ENCODE measurements around the gene DEDD2.
"Not testable (repeated sequence)": the region's sequence is repeated elsewhere in the genome, so short reads cannot be mapped to it uniquely, and the experiment has no call there.

Gene DEDD2, protein sequence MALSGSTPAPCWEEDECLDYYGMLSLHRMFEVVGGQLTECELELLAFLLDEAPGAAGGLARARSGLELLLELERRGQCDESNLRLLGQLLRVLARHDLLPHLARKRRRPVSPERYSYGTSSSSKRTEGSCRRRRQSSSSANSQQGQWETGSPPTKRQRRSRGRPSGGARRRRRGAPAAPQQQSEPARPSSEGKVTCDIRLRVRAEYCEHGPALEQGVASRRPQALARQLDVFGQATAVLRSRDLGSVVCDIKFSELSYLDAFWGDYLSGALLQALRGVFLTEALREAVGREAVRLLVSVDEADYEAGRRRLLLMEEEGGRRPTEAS

DNA sequence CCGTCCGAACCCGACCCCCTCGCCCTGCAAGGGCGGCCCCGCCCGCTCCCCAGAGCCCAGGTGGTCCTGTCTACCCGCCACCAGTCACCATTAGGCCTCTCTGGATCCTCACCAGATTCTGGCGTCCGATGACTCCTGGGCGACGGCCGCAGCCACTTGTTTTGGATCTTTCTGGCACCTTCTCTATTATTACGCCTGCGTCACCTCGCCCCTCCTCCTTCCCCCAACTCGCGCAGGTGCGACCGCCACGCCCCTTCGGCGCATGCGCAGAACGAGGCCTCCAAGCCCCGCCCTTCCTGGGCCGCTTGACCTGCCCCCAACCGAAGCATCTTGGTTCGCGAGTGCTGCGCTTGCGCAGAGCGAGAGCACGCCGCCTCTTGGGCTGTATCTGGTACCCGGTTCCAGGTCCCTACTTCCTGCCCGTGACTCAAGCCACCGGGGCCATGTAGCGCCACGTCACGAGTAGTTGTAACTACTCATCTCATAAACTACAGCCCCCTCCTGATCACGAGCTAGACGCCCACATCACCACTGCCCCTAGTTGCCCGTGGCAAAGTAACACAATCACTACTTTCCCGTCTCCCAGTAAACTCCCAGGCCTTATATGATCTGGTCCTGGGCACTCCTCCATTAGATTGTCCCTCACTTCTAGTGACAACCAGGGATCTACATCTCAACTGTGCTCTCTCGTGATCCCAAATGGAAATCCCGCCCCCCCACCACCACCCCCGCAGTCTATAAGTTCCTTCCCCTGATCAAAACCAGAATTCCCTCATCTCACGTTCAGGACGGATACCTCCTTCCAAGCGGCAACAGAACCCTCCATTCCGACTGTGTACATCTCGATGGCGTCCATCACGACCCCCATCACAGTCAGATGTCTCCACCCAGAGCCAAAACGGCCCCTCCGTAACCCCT lies at the start of gene DEDD2:
Gene DEDD2, minus strand, starts transcription at position 158 of the 918 bp plus-strand sequence. CDS start 670 bp downstream, outside the sequence.
- Histone ChIP-seq H3K4me1 (ENCODE audit: control insufficient read depth, insufficient read depth, low read length) (peaks cover 16% of the 10 kb centered on the region), H3K27me3 (ENCODE audit: control insufficient read depth, insufficient read depth, low read length) (no peaks in the 10 kb centered on the region), H3K9ac (ENCODE audit: low read depth, low read length) (peak within 1 kb of the TSS; percentile 89), H3K9me3 (ENCODE audit: control insufficient read depth, insufficient read depth, low read length) (no peaks in the 10 kb centered on the region), H3K36me3 (ENCODE audit: control insufficient read depth, insufficient read depth, low read length) (peaks cover 4% of the 10 kb centered on the region), H3K4me3 (ENCODE audit: low read depth, low read length) (peak within 1 kb of the TSS; percentile 89)

DNA sequence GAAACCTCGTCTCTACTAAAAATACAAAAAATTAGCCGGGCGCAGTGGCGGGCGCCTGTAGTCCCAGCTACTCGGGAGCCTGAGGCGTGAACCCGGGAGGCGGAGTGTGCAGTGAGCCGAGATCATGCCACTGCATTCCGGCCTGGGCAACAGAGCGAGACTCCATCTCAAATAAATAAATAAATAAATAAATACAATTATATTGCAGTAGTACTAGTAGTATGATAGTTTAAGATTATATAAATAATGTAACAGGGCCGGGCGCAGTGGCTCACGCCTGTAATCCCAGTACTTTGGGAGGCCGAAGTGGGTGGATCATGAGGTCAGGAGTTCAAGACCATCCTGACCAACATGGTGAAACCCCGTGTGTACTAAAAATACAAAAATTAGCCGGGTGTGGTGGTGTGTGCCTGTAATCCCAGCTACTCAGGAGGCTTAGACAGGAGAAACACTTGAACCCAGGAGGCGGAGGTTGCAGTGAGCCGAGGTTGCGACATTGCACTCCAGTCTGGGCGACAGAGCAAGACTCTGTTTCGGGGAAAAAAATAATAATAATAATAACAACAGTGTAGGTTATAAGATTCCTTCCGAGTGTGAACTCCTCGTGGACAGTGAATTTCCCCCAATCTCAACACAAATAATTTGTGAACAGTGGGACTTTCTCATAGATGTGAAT lies 49.6 kb upstream of the DEDD2 start:
- not testable (repeated sequence) for H3K36me3 ChIP-seq (ENCODE audit: control insufficient read depth, insufficient read depth, low read length); H3K9me3 ChIP-seq (ENCODE audit: control insufficient read depth, insufficient read depth, low read length); H3K4me1 ChIP-seq (ENCODE audit: control insufficient read depth, insufficient read depth, low read length); H3K4me3 ChIP-seq (ENCODE audit: low read depth, low read length); H3K27me3 ChIP-seq (ENCODE audit: control insufficient read depth, insufficient read depth, low read length); H3K9ac ChIP-seq (ENCODE audit: low read depth, low read length)

DNA sequence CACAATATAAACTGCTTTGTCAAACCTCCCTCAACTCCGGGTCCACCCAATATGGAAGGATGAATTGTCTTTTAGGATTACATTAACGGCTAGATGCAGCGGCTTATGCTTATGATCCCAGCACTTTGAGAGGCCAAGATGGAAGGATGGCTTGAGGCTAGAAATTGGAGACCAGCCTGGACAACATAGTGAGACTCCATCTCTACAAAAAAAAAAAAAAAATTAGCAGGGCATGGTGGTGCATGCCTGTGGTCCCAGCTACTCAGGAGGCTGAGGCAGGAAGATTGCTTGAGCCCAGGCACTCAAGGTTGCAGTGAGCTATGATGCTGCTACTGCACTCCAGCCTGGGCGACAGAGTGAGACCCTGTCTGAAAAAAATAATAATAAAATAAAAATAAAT lies 48.6 kb upstream of the DEDD2 start:
- not testable (repeated sequence) for H3K9me3 ChIP-seq (ENCODE audit: control insufficient read depth, insufficient read depth, low read length); H3K4me3 ChIP-seq (ENCODE audit: low read depth, low read length); H3K36me3 ChIP-seq (ENCODE audit: control insufficient read depth, insufficient read depth, low read length); H3K9ac ChIP-seq (ENCODE audit: low read depth, low read length); H3K4me1 ChIP-seq (ENCODE audit: control insufficient read depth, insufficient read depth, low read length); H3K27me3 ChIP-seq (ENCODE audit: control insufficient read depth, insufficient read depth, low read length)

DNA sequence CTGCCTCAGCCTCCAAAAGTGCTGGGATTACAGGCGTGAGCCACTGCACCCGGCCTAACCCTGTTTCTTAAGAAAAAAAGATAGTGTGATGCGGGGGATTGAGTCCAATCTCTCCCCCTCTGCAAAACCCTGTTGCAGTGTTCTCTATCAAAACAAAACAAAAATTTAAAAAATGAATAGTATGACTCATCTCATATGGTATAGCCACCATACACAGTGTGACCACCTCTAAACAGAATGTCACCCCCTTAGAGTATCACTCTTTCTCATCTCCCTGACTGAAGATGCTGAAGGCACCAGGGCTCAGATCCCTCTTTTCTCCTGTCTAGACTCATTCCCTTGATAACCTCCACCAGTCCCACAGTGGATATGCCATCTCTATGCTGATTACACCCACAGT lies 44.3 kb upstream of the DEDD2 start:
- Histone ChIP-seq H3K4me3 (ENCODE audit: low read depth, low read length) (no peak overlapping the region), H3K9ac (ENCODE audit: low read depth, low read length) (no peak overlapping the region), H3K9me3 (ENCODE audit: control insufficient read depth, insufficient read depth, low read length) (no peaks in the 10 kb centered on the region), H3K4me1 (ENCODE audit: control insufficient read depth, insufficient read depth, low read length) (no peaks in the 10 kb centered on the region), H3K27me3 (ENCODE audit: control insufficient read depth, insufficient read depth, low read length) (no peaks in the 10 kb centered on the region), H3K36me3 (ENCODE audit: control insufficient read depth, insufficient read depth, low read length) (no peaks in the 10 kb centered on the region)

DNA sequence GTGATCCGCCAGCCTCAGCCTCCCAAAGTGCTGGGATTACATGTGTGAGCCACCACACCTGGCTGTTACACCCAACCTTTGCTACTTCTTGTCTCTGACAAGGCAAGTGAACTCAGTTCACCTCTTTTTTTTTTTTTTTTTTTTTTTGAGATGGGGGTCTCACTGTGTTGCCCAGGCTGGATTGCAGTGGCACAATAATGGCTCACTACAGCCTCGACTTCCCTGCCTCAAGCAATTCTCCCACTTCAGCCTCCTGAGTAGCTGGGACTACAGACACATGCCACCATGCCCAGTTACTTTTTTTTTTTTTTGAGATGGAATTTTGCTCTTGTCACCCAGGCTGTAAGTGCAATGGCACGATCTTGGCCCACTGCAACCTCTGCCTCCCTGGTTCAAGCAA lies 40.4 kb upstream of the DEDD2 start:
- not testable (repeated sequence) for H3K36me3 ChIP-seq (ENCODE audit: control insufficient read depth, insufficient read depth, low read length); H3K4me3 ChIP-seq (ENCODE audit: low read depth, low read length); H3K4me1 ChIP-seq (ENCODE audit: control insufficient read depth, insufficient read depth, low read length); H3K9me3 ChIP-seq (ENCODE audit: control insufficient read depth, insufficient read depth, low read length); H3K27me3 ChIP-seq (ENCODE audit: control insufficient read depth, insufficient read depth, low read length); H3K9ac ChIP-seq (ENCODE audit: low read depth, low read length)

DNA sequence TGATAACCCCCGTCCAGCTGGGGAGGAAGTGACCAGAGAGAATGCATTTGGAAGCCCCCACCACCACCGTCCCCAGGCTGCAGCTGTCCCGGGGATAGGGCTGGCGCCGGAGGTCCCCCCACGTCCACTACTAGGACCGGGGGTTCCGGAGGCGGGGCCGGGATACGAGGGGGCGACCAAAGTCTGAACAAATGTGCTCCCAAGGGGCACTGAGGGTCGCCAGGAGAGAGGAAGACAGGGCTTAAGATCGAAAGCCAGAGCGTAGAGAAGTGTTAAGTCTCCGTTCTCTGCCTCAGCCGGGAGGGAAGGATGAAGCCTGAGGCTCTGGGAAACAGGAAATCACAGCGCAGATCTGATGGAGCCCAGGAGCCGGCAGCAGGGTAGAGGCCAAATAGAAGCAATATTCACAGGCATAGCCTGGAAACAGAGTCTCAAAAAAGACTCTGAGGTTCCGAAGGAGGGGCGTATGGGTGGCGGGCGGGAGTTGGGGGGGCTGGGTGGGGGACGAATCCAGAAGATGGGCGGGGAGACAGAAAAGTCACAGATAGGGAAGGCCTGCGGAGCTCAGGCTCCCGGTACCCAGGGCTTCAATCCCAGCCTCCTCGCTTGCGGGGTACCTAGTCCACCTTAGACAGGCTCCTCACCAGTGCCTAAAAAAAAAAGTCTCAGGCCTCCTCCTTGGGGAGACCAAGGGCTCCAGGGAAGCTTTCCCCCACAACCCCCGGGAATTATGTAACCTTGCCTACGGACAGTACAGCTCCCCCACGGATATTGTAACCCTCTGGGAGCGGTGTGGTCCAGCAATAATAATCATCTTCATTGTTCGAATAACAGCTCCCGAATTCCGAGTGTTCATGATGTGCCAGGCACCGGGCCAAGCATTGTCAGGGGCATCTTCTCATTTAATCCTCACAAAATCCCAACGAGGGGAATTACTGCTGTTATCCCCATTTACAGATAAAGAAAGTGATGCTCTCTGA lies 38.6 kb upstream of the DEDD2 start:
- H3K4me1 ChIP-seq (ENCODE audit: control insufficient read depth, insufficient read depth, low read length) = peaks cover 7% of the 10 kb centered on the region
- no peaks in the 10 kb centered on the region for H3K27me3 ChIP-seq (ENCODE audit: control insufficient read depth, insufficient read depth, low read length)
- no peaks in the 10 kb centered on the region for H3K9me3 ChIP-seq (ENCODE audit: control insufficient read depth, insufficient read depth, low read length)
- H3K4me3 ChIP-seq (ENCODE audit: low read depth, low read length) = peak overlapping the region; percentile 66
- H3K9ac ChIP-seq (ENCODE audit: low read depth, low read length) = peak overlapping the region; percentile 47
- no peaks in the 10 kb centered on the region for H3K36me3 ChIP-seq (ENCODE audit: control insufficient read depth, insufficient read depth, low read length)

DNA sequence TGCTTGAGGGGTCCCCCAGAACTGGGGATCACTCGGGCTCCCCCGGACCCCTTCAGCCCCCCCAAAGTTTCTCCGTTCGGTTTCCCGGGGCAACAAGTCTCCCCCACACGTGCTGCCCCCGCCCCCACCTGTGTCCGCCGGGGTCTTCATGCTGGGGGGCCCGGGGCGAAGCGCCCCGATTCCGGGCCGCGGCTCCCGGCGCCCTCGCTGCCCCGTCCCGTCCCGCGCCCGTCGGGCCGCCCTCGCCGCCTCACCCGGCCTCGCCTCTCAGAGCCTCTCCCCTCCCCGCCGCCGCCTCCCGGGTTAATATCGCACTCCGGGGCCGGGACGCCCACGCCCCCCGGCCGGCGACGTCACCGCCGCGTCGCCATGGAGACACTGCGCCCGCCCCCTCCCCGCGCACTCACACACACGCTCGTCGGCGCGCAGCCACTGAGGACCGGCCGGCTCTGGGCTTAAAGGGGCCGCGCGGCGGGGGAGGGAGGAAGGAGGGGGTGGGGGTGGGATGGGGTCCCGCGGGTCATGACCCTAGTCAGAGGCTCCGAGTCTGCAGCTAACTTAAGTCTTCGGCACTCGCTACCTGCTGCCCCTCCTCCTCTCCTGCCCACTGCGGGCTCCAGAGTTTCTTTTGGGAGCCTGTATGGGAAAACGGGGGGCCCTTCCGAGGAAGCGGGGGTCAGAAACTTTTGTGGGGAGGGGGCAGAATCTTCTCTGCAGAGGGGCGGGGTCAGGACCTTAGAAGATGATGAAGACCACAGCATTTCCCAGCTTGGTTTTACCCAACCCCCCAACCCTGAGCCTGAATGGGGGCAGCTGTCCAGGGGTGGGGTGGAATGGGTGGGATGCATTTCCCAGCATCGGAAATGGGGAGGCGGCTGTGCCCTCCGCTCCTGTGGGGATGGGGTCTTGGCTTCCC lies 37.6 kb upstream of the DEDD2 start, which contains the start of gene ERF:
Gene ERF, minus strand, starts transcription at position 279 of the 916 bp plus-strand sequence. Its CDS starts 129 bp downstream, at position 150.
- peak within 1 kb of the TSS; percentile 54 for H3K9ac ChIP-seq (ENCODE audit: low read depth, low read length)
- peaks cover 7% of the 10 kb centered on the region for H3K4me1 ChIP-seq (ENCODE audit: control insufficient read depth, insufficient read depth, low read length)
- H3K9me3 ChIP-seq (ENCODE audit: control insufficient read depth, insufficient read depth, low read length) = no peaks in the 10 kb centered on the region
- peaks cover 4% of the 10 kb centered on the region for H3K36me3 ChIP-seq (ENCODE audit: control insufficient read depth, insufficient read depth, low read length)
- H3K27me3 ChIP-seq (ENCODE audit: control insufficient read depth, insufficient read depth, low read length) = no peaks in the 10 kb centered on the region
- H3K4me3 ChIP-seq (ENCODE audit: low read depth, low read length) = peak within 1 kb of the TSS; percentile 80

DNA sequence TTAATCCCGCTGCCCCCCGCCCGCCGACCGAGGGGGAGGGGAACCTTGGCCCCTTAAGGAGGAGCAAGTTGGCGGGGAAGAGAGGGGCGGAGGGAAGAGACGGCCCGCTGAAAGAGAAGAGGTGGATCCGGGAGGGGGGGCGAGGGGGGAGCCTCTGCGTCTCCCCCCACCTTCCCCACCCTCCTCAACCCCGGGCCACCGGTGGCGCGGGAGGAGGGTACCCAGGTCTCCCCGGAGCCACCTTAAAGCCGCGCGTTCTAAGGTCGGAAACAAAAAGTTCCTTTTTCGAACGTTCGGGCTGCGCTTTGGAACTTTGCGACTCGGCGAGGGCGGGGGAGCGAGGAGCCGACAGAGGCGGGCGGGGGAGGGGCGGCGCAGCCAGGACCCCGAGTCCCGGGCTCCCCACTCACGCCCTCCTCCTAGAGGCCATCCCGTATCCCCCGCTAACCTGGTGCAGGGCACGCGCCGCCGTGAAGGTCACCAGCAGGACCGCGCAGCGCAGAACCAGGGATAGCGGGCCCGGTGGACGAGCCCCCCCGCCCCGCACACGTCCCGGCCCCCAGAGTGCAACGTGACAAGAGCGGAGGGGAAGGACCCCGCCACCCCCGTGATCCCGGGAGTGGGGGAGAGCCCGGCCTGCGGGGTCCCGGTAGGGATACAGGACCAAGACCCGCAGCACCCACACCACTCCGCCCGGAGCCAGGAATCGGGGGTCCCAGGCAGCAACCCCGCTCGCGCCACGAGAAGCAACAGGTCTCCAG lies 36.8 kb upstream of the DEDD2 start:
- Histone ChIP-seq H3K9ac (ENCODE audit: low read depth, low read length) (peak overlapping the region; percentile 54), H3K9me3 (ENCODE audit: control insufficient read depth, insufficient read depth, low read length) (no peaks in the 10 kb centered on the region), H3K4me1 (ENCODE audit: control insufficient read depth, insufficient read depth, low read length) (peaks cover 7% of the 10 kb centered on the region), H3K36me3 (ENCODE audit: control insufficient read depth, insufficient read depth, low read length) (peaks cover 12% of the 10 kb centered on the region), H3K4me3 (ENCODE audit: low read depth, low read length) (peak overlapping the region; percentile 80), H3K27me3 (ENCODE audit: control insufficient read depth, insufficient read depth, low read length) (no peaks in the 10 kb centered on the region)

DNA sequence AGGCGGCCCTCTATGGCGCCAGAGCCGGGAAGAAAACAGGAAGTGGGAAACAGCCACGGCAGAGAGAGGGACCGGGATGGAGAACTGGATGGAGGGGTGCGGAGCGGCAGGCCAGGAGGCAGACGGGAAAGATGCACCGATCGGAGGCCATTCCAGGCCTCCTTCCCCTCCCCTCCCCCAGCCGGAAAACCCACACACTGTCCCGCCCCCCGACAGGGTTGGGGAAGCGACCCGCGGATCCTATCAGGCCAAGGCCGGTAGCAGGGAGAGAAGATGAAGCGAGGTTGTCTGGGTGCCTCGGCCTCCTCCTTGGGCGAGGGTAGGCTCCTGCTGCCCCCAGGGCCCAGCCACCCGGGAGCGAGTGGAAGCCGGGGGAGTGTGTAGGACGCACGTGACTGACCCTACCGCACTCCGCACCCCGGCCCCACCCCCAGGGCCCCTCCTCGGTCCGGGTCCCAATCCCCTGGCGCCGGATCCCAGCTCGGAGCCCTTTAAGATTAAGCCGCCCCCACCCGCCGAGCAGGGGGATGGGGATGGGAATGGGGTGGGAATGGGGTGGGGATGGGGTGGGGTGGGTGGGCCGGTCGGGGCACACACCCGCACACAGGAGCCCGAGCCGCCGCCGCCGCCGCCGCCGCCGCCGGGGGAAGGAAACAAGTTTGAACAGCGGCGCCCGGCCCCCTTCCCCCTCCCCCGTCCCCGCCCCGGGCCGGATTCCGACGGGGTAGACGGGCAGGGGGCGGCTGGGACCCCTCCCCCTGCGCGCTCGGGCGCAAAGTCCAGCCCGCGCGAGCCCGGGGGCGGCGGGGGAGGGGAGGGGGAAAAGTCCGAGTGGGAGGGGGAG lies 36.0 kb upstream of the DEDD2 start:
- Histone ChIP-seq H3K27me3 (ENCODE audit: control insufficient read depth, insufficient read depth, low read length) (no peaks in the 10 kb centered on the region), H3K36me3 (ENCODE audit: control insufficient read depth, insufficient read depth, low read length) (peaks cover 16% of the 10 kb centered on the region), H3K4me3 (ENCODE audit: low read depth, low read length) (peak overlapping the region; percentile 80), H3K9me3 (ENCODE audit: control insufficient read depth, insufficient read depth, low read length) (no peaks in the 10 kb centered on the region), H3K9ac (ENCODE audit: low read depth, low read length) (peak overlapping the region; percentile 79), H3K4me1 (ENCODE audit: control insufficient read depth, insufficient read depth, low read length) (peaks cover 7% of the 10 kb centered on the region)
